Stimulated activated effector memory CD8-positive, alpha-beta T cell treated with anti-CD3 and anti-CD28 coated beads, Interleukin-12 subunit alpha, Interleukin-12 subunit beta, amount 100 ng/mL, for 72 hours (primary cell): ENCODE results near the gene CASZ1.

Experiments
- ATAC-seq: fragments of 150-1000 bp; cut with Tn5 transposase; 2 replicates; pipeline ENCODE4 v1.10.0; 2021
- DNase-seq, 2 donors: peaks; one replicate each; pipeline ENCODE4 v3.0.0; 2021 to 2022; ENCODE audit warnings: low spot score in 2 of 2
- H3K27ac Mint-ChIP-seq: one replicate; pipeline ENCODE4 v1.8.0; 2022; ENCODE audit warnings: mild to moderate bottlenecking, mixed read lengths
- H3K36me3 Mint-ChIP-seq: one replicate; pipeline ENCODE4 v1.8.0; 2022; ENCODE audit warnings: mild to moderate bottlenecking, mixed read lengths
- H3K4me1 Mint-ChIP-seq: one replicate; pipeline ENCODE4 v1.8.0; 2022; ENCODE audit warnings: mixed read lengths
- H3K4me3 Mint-ChIP-seq: one replicate; pipeline ENCODE4 v1.8.0; 2022; ENCODE audit warnings: mild to moderate bottlenecking, mixed read lengths
- H3K9me3 Mint-ChIP-seq: one replicate; pipeline ENCODE4 v1.8.0; 2022; ENCODE audit warnings: mixed read lengths

CASZ1 gene

GRCh38 chr1:10760566-10761502, 35.6 kb downstream of the CASZ1 start:
- H3K9me3 Mint-ChIP-seq = no peaks in the 10 kb centered on the region
- no peak overlapping the region for H3K27ac Mint-ChIP-seq
- ATAC-seq = no peak

DNA sequence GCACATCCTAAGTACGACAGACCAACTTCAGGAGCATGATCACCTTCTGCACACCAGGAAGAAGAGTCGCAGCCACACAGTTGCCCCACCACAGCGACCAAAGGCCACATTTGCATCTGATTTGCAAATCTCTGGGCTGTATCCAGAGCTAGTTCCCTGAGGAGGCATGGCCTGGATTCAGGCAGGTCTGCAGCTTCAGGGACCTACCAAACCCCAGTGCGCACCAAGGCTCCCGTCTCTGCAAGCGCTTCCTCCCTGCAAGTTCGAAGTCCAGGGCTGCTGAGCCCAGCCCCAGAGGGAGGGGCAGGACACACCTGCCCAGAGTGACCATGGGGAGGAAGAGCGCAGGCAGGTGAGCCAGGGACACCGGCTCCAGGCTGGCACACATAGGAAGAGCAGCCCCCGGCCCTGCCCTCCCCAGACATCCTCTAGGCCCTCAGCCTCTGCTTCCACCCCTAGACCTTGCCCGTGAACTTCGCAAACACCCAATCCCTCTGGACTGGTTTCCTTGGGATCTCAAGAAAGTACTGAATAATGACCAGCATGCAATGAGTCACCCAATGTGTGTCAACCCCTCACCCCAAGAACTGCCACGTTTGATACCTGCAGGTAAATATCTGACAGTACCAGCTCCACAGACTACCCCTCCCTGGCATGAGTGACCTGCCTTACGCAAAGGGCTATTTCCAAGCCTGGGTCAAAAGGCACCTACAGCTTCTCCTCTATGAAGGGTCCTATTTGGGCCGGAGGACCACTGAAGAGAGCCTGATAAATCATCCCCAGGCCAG, 36.8 kb downstream of the CASZ1 start:
- no peak overlapping the region for H3K27ac Mint-ChIP-seq
- H3K4me1 Mint-ChIP-seq = peaks cover 6% of the 10 kb centered on the region
- ATAC-seq = no peak
- no peaks in the 10 kb centered on the region for H3K9me3 Mint-ChIP-seq
- no peak overlapping the region for H3K4me3 Mint-ChIP-seq
- H3K36me3 Mint-ChIP-seq = no peaks in the 10 kb centered on the region
- no peak for DNase-seq

More at GRCh38 chr1:10760566-10761502, 35.6 kb downstream of the CASZ1 start:
- peaks cover 6% of the 10 kb centered on the region for H3K4me1 Mint-ChIP-seq
- no peak for DNase-seq
- no peaks in the 10 kb centered on the region for H3K36me3 Mint-ChIP-seq
- H3K4me3 Mint-ChIP-seq = no peak overlapping the region

GRCh38 chr1:10756842-10757241, 39.6 kb downstream of the CASZ1 start:
- no peak overlapping the region for H3K4me3 Mint-ChIP-seq
- H3K27ac Mint-ChIP-seq = no peak overlapping the region
- no peaks in the 10 kb centered on the region for H3K9me3 Mint-ChIP-seq
- H3K4me1 Mint-ChIP-seq = peaks cover 6% of the 10 kb centered on the region
- ATAC-seq = no peak
- H3K36me3 Mint-ChIP-seq = no peaks in the 10 kb centered on the region
- DNase-seq = no peak

- ATAC-seq (peak; percentile 68), DNase-seq (no peak)
- H3K4me1 Mint-ChIP-seq = peaks cover 6% of the 10 kb centered on the region
- no peak overlapping the region for H3K27ac Mint-ChIP-seq
- no peak overlapping the region for H3K4me3 Mint-ChIP-seq
- H3K9me3 Mint-ChIP-seq = no peaks in the 10 kb centered on the region
- no peaks in the 10 kb centered on the region for H3K36me3 Mint-ChIP-seq
Measured at GRCh38 chr1:10755970-10756521, 40.4 kb downstream of the CASZ1 start.

DNA sequence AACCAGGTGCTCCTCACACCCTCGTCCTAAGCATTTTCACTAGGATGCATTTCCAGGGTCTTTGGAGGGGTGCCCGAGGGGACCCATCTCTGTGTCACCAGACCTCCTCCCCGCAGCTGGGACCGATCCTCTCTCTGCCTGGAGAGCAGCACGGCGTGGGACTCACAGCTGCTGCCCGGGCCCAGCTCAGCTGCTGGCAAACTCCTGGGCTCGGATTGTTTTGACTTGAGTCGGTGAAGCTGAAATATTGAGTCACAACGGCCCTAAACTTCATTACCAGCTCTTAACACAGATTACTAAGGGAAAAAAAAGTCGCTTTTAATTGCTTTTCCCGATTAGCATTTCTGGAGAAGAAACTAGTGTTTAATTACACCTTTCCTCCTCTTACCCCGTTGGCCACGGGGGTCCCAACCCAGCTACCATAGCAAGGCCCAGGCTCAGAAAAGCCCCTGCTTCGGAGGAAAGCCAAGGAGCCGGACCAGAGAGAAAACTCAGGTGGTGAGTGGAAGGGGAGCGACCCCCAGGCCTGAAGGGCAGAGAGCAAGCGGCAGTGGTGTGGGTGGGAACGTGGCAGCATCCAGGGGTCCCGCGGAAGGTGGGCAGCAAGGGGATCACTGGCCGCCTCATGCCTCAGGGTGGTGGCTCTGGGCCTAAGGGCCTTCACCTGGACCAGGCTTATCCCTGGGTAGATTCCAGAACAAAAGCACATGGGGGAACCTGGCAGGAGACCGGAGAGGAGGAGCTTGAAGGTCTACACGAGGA, 41.7 kb downstream of the CASZ1 start:
- ATAC-seq = no peak
- no peak for DNase-seq
- H3K36me3 Mint-ChIP-seq = no peaks in the 10 kb centered on the region
- no peaks in the 10 kb centered on the region for H3K9me3 Mint-ChIP-seq
- no peak overlapping the region for H3K4me3 Mint-ChIP-seq
- H3K27ac Mint-ChIP-seq = no peak overlapping the region
- H3K4me1 Mint-ChIP-seq = peaks cover 6% of the 10 kb centered on the region

DNA sequence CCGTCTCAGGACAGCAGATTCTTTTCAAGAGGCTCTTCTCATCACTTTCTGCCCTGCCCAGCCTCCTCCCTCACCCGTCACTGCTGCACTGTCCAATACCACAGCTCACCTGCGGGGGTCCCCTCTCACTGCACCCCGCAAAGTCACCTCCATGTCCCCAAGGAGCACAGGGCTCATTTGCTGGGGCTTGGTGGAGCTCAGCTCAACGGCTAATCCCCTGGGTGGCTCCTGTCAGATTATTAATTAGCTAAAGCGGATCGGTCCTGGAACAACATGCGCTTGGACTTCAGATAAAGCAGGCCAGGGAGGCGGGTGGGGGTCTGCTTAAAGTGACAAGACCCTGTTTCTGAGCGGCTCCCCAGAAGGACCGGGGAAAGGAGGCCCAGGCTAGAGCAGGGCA, 43.1 kb downstream of the CASZ1 start:
- peaks cover 6% of the 10 kb centered on the region for H3K4me1 Mint-ChIP-seq
- H3K36me3 Mint-ChIP-seq = no peaks in the 10 kb centered on the region
- no peaks in the 10 kb centered on the region for H3K9me3 Mint-ChIP-seq
- no peak overlapping the region for H3K27ac Mint-ChIP-seq
- no peak overlapping the region for H3K4me3 Mint-ChIP-seq
- no peak for DNase-seq
- peak; percentile 7 for ATAC-seq

DNA sequence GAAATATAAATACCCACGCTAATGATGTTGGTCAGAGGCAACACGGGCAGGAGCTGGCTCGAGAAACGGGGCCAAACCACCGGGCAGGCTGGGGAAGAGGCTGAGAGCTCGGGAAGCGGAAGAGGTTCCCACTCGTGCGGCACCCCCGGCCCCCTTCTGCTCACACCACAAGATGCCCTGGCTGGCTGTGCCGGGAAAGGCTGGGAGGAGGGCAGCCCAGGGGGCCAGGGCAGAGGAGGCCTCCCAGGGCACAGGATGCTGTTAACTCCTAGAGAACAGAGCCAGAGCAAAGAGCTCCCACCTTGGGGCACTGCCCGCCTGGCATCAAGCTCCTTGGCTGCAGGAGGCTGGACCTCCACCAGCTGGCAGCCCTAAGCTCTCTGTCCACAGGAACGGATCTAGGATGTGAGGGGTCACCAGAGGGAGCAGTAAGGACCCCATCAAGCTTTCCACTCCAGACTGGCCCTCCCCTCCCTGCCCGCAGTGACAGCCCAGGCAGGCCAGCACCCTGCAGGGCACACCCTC, 44.8 kb downstream of the CASZ1 start:
- DNase-seq = no peak
- ATAC-seq = no peak
- H3K27ac Mint-ChIP-seq = no peak overlapping the region
- no peaks in the 10 kb centered on the region for H3K4me1 Mint-ChIP-seq
- no peaks in the 10 kb centered on the region for H3K9me3 Mint-ChIP-seq
- H3K36me3 Mint-ChIP-seq = no peaks in the 10 kb centered on the region
- H3K4me3 Mint-ChIP-seq = no peak overlapping the region

- ATAC-seq = no peak
Measured at GRCh38 chr1:10751160-10751559, 45.3 kb downstream of the CASZ1 start.

DNA sequence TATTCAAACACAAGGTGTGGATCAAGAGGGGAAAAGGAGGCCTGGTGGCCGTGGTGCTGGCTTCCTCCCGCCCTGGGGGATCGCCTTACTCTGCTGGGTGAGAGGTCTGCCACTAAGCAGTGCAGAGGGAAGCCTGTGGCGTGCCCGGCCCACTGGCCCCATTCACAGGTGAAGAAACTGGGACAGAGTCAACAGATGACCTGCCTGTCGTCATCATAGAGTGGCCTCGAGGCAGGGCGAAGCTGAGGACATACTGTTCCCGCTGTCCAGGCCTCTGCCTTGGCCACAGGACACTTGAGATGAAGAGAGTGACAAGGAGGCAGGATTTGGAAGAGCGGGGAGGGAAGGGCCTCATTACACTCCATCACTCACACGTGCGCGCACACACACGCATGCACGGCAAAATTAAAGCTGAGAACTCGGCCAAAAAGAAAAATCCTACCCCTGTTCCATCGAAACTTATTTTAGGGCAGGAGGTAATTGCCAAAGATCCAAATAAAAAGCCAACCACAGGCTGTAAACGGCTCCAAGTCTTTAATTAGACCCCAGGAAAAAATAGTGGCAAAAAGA, 50.5 kb downstream of the CASZ1 start:
- ATAC-seq (no peak), DNase-seq (no peak)
- peak overlapping the region; percentile 4 for H3K27ac Mint-ChIP-seq
- no peaks in the 10 kb centered on the region for H3K9me3 Mint-ChIP-seq
- H3K36me3 Mint-ChIP-seq = no peaks in the 10 kb centered on the region
- no peak overlapping the region for H3K4me3 Mint-ChIP-seq
- H3K4me1 Mint-ChIP-seq = peaks cover 6% of the 10 kb centered on the region

More at GRCh38 chr1:10751160-10751559, 45.3 kb downstream of the CASZ1 start:
- no peak for DNase-seq
- Mint-ChIP-seq H3K27ac (no peak overlapping the region), H3K36me3 (no peaks in the 10 kb centered on the region), H3K4me3 (no peak overlapping the region), H3K4me1 (peaks cover 1% of the 10 kb centered on the region), H3K9me3 (no peaks in the 10 kb centered on the region)

- peak overlapping the region; percentile 4 for H3K27ac Mint-ChIP-seq
- H3K36me3 Mint-ChIP-seq = no peaks in the 10 kb centered on the region
- no peak for ATAC-seq
- H3K9me3 Mint-ChIP-seq = no peaks in the 10 kb centered on the region
- DNase-seq = no peak
- peaks cover 6% of the 10 kb centered on the region for H3K4me1 Mint-ChIP-seq
- no peak overlapping the region for H3K4me3 Mint-ChIP-seq
Measured at GRCh38 chr1:10745383-10745782, 51.1 kb downstream of the CASZ1 start.

DNA sequence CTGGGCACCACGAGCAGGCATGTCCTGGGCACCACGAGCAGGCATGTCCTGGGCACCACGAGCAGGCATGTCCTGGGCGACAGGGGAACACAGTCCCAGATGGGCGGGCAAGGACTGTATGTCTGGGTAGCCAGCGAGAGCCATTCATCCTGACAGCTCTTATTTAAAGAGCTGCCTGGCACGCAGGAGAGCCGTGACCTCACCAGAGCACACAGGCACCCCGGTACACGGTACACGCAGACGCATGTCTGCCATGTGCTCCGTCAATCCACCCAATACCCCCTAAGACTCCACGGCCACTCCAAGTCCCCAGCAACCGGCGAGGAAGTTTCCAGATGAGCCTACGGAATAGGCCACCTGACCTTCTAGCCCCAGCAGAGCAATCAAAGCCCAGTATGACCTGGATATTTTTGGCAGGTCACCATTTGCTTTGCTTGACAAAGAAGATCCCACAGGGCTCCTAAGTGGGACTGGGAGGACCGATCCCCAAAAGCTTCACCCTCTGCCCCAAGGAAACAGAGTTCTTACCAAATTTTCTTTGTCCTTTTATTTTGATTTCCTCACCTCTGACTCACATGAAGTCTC, 51.7 kb downstream of the CASZ1 start:
- no peak overlapping the region for H3K4me3 Mint-ChIP-seq
- ATAC-seq (no peak), DNase-seq (no peak)
- no peaks in the 10 kb centered on the region for H3K36me3 Mint-ChIP-seq
- H3K9me3 Mint-ChIP-seq = no peaks in the 10 kb centered on the region
- peak overlapping the region; percentile 4 for H3K27ac Mint-ChIP-seq
- H3K4me1 Mint-ChIP-seq = peaks cover 6% of the 10 kb centered on the region

DNA sequence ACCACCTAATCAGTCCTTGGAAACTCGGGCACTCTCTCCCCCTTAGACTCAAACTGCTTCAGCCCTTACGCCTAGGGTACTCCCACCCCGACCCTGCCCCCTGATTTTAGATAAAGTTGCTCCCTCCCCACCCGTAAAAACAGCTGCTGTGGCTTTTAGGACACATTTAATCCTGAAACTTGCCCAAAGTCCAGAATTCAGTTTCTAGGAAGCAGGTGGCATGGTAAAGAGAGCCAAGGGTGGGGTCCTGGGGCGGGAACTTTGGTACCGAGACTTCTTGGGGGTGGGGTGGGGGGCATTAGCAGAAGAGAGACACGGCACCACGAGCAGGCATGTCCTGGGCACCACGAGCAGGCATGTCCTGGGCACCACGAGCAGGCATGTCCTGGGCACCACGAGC, 52.4 kb downstream of the CASZ1 start:
- no peak for DNase-seq
- Mint-ChIP-seq H3K27ac (no peak overlapping the region), H3K9me3 (no peaks in the 10 kb centered on the region), H3K4me1 (peaks cover 6% of the 10 kb centered on the region), H3K4me3 (no peak overlapping the region), H3K36me3 (no peaks in the 10 kb centered on the region)
- ATAC-seq = no peak

DNA sequence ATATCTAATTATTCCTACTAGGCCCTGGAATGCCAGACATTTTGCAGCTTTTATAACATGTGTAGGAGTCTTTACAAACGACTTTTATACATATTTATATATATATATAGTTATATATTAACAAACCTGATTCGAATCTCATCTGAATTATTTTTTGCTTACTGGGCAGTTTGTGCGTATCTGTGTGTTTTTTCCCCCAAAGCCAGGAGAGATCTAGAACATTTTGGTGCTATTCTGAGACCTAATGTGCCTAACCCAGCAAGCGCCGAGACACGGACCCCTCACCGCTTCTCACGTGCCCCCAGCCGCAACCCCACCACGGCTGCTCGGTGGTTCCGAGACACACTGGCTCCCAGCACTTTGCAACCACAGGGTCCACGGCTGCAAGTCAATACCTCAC, 54.8 kb downstream of the CASZ1 start:
- ATAC-seq (no peak), DNase-seq (no peak)
- H3K27ac Mint-ChIP-seq = no peak overlapping the region
- H3K4me3 Mint-ChIP-seq = no peak overlapping the region
- no peaks in the 10 kb centered on the region for H3K9me3 Mint-ChIP-seq
- H3K36me3 Mint-ChIP-seq = no peaks in the 10 kb centered on the region
- peaks cover 6% of the 10 kb centered on the region for H3K4me1 Mint-ChIP-seq

- H3K4me3 Mint-ChIP-seq = no peak overlapping the region
- no peaks in the 10 kb centered on the region for H3K9me3 Mint-ChIP-seq
- peak overlapping the region; percentile 9 for H3K27ac Mint-ChIP-seq
- ATAC-seq (no peak), DNase-seq (no peak)
- H3K36me3 Mint-ChIP-seq = no peaks in the 10 kb centered on the region
- H3K4me1 Mint-ChIP-seq = no peaks in the 10 kb centered on the region
Measured at GRCh38 chr1:10740123-10740522, 56.3 kb downstream of the CASZ1 start.
